ENCODE data around the gene WDR4.
"Not testable (repeated sequence)": the region's sequence is repeated elsewhere in the genome, so short reads cannot be mapped to it uniquely, and the experiment has no call there.

The WDR4 gene

GRCh38 chr21:42837421-42838211 lies 41.7 kb downstream of the WDR4 start:
- DNase-seq, result no peak

DNA sequence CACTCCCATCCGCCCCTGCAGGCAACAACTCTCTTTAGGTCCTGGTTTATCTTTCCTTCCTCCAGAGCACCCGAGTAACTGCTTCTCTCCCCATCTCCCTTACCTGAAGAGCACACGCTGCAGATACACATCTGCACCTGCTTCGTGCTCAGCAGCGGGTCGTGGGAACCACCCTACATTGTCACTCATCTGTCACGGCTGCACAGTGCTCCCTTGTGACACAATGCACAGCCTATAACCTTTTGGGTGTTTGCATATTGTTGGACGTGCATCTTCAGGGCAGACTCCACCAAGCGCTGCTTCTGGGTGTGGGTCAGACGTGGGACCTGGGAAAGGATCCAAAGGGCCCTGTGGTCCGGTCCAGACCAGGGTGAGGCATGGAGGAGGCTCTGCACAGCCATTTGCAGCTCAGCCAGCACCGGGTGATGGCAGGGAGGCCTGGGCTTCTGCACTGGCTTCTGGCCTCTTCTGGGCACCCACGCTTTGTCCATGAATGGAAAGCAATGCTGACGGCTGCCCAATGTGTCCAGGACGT lies 42.5 kb downstream of the WDR4 start:
- DNase-seq, result no peak

DNA sequence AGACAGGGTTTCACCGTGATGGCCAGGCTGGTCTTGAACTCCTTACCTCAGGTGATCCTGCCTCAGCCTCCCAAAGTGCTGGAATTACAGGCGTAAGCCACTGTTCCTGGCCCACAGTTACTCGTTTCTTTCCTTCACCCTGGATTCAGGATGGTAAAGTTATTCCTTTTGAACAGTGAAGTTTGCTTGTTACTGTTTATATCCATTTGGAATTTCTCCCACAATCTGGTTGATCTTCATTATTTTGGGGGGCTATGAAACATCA lies 43.0 kb downstream of the WDR4 start:
- DNase-seq, result no peak

- no peak for DNase-seq
Observed at GRCh38 chr21:42835611-42836401, 43.5 kb downstream of the WDR4 start.

GRCh38 chr21:42835211-42835610 lies 44.1 kb downstream of the WDR4 start:
- no peak for DNase-seq

- no peak for DNase-seq
Observed at GRCh38 chr21:42834726-42835191, 44.6 kb downstream of the WDR4 start.

- DNase-seq, result no peak
Observed at GRCh38 chr21:42833859-42834725, 45.2 kb downstream of the WDR4 start.

- no peak for DNase-seq
Observed at GRCh38 chr21:42833439-42833815, 45.9 kb downstream of the WDR4 start.

GRCh38 chr21:42832321-42832630 lies 47.1 kb downstream of the WDR4 start:
- DNase-seq, result not testable (repeated sequence)

DNA sequence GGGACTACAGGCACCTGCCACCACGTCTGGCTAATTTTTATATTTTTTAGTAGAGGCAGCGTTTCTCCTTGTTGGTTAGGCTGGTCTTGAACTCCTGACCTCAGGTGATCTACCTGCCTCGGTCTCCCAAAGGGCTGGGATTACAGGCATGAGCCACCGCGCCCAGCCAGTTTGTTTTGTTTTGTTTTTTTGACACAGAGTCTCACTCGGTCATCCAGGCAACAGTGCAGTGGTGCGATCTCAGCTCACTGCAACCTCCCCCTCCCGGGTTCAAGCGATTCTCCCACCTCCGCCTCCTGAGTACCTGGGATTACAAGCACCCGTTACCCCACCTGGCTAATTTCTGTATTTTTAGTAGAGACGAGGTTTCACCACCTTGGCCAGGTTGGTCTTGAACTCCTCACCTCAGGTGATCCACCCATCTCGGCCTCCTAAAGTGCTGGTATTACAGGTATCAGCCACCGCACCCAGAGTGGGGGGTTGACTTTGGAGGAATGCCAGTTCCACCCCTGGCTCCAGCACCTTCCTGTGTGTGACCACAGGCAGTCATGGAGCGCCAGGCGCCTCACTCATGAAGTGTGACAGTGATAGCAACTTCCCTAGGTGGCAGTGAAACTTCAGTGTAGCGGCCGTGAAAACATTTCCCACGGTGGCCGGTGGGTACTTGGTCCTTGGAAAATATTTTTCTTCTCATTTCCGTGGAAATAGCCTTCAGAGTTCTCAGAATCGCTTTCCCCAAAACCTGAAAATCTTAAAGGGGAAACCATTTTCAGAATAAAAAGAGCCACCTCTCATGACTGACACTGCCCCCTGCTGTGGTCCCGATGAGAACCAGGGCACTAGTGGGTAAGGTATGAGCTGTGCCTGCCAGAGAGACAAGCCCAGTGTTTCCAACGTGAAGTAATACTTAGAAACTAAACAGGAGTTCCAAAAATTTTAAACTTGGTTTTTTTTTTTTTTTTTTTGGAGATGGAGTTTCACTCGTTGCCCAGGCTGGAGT lies 48.6 kb downstream of the WDR4 start:
- no peak for DNase-seq

DNA sequence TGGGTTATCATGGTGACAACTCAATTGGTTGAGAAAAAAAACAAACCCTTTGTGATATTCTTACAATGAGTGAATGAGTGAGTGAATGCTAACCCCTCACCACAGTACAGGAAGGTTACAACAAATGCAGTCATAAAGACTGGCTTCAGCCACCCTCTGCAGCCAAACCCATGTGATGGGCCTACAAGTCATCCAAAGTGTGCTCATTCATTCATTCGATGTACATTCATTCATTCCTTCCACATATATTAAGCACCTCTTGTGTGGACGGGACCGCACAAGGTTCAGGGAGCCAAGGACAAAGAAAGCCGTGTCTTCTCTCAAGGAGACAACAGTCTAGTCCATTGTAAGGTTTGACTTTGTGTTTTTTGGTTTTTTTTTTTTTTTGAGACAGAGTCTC lies 49.4 kb downstream of the WDR4 start:
- DNase-seq, result no peak

- DNase-seq, result no peak
Observed at GRCh38 chr21:42829417-42829816, 49.9 kb downstream of the WDR4 start.

DNA sequence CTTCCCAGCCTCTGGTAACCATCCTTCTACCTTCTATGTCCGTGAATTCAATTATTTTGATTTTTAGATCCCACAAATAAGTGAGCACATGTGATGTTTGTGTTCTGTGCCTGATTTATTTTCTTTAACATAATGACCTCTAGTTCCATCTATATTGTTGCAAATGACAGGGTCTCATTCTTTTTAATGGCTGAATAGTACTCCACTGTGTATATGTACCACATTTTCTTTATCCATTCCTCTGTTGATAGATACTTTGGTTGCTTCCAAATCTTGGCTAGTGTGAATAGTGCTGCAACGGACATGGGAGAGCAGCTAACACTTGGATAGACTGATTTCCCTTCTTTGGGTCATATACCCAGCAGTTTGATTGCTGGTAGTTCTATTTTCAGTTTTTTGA lies 51.8 kb downstream of the WDR4 start:
- no peak for DNase-seq

DNA sequence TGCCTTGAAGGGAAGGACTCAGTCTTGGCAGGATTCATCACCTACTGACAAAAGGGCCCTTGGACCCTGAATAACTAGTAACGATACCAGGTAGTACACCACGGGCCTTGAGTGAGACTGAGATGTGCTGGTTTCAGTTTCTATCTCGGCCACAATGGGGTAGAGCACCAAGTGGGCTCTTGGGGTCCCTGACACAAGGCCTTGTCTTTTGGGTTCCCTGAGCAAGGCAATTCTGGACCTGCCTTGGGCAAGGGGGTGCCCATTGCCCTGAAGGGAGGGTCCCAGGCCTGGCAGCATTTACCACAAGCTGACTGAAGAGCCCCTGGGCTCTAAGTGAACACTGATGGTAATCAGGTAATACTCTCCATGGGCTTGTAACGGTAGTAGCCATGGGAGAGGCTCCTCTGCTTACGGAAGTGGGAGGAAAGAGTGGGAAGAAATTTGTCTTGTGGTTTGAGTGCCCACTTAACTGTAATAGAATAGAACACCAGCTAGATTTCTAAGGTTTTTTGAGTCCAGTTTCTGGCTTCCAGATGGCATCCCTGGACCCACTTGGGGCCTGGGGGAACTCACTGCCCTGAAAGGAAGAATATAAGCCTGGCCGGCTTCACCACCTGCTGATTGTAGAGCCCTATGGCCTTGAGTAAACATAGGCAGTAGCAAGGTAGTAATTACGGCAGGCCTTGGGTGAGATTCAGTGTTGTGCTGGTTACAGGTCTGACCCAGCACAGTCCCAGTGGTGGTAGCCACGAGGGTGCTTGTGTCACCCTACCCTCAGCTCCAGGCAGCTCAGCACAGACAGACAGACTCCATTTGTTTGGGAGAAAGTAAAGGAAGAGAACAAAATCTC lies 58.5 kb downstream of the WDR4 start:
- peak; percentile 67 for DNase-seq

GRCh38 chr21:42819861-42820615 lies 59.3 kb downstream of the WDR4 start:
- DNase-seq, result no peak

GRCh38 chr21:42818328-42818749 lies 61.0 kb downstream of the WDR4 start:
- DNase-seq, result no peak

DNA sequence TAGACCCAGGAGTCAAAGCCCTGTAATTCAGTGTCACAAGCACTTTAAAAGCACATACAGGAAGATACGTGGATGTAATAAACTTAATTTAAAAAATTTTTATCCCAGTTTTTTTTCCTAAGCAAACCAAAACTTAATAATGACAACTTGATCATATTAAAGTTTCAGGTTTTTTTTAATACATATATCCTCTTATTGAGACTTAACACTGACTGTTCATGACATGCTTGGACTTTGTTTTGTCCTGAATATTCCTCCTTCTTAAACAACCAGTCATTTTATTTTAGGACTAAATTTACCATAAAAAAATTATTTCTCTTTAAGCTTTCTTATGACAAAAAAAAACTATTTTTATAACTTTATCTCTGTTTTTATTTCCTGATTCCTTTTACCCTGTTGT lies 64.1 kb downstream of the WDR4 start:
- DNase-seq, result no peak

- not testable (repeated sequence) for DNase-seq
Observed at GRCh38 chr21:42812528-42813241, 66.7 kb downstream of the WDR4 start.

DNA sequence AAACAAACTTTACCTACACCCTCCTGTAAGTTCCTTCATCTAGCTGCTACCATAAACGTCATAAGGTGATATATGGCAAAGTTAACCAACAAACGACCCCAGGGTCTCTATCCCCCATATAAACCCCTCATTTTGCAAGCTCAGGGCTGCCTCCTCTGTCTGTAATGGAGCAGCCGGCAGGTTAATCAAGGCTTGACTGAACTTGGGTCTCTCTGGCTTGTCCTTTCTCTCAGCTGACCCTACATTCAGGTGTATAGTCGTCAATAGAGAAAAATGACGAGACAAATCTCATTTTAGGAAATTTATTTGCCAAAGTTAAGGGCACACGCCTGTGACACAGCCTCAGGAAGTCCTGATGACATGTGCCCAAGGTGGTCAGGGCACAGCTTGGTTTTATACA lies 67.4 kb downstream of the WDR4 start:
- DNase-seq, result no peak

Data from NCI-H2227 treated with DMSO at 0.1 percent for 48 hours (cell line).